SK-N-SH treated with all-trans-retinoic acid at 6 μM for 48 hours (cell line): ENCODE measurements around the gene MMP8.

Experiments used
- ATAC-seq: fragments of 200-7000 bp; cut with Tn5 transposase; 3 replicates; pipeline ENCODE4 v1.9.1; 2020; ENCODE audit warnings: mild to moderate bottlenecking, moderate library complexity
- BACH2 ChIP-seq: fragments of 250-450 bp; sonication (Bioruptor Pico); IDR thresholded peaks from 2 replicates; pipeline ENCODE4 v1.9.0; 2021; ENCODE audit warnings: mild to moderate bottlenecking, borderline replicate concordance
- CSDC2 ChIP-seq: fragments of 250-450 bp; sonication (Bioruptor Pico); IDR thresholded peaks from 2 replicates; pipeline ENCODE4 v1.5.0; 2020; ENCODE audit warnings: mild to moderate bottlenecking, moderate library complexity
- ESRRG ChIP-seq: fragments of 250-450 bp; sonication (Bioruptor Pico); IDR thresholded peaks from 2 replicates; pipeline ENCODE4 v1.6.1; 2021; ENCODE audit warnings: mild to moderate bottlenecking
- GLIS3 ChIP-seq: fragments of 250-450 bp; sonication (Bioruptor Pico); IDR thresholded peaks from 2 replicates; pipeline ENCODE4 v1.5.0; 2020; ENCODE audit warnings: mild to moderate bottlenecking, moderate library complexity
- ISL1 ChIP-seq: fragments of 250-450 bp; sonication (Bioruptor Pico); IDR thresholded peaks from 2 replicates; pipeline ENCODE4 v2.1.2; 2022; ENCODE audit warnings: mild to moderate bottlenecking, moderate library complexity
- OSR1 ChIP-seq: fragments of 250-450 bp; sonication (Bioruptor Pico); IDR thresholded peaks from 2 replicates; pipeline ENCODE4 v1.8.0; 2022; ENCODE audit warnings: moderate library complexity, mild to moderate bottlenecking, inconsistent platforms
- PPARA ChIP-seq: fragments of 250-450 bp; sonication (Bioruptor Pico); IDR thresholded peaks from 2 replicates; pipeline ENCODE4 v1.5.0; 2020; ENCODE audit warnings: mild to moderate bottlenecking, borderline replicate concordance
- RARB ChIP-seq: fragments of 250-450 bp; sonication (Bioruptor Pico); IDR thresholded peaks from 2 replicates; pipeline ENCODE4 v1.8.0; 2021; ENCODE audit warnings: mild to moderate bottlenecking, moderate library complexity
- SNAI2 ChIP-seq: fragments of 250-450 bp; sonication (Bioruptor Pico); IDR thresholded peaks from 2 replicates; pipeline ENCODE4 v1.5.0; 2020; ENCODE audit warnings: mild to moderate bottlenecking, moderate library complexity
- TCF4 ChIP-seq: fragments of 250-450 bp; sonication (Bioruptor Pico); IDR thresholded peaks from 2 replicates; pipeline ENCODE4 v1.8.0; 2021; ENCODE audit warnings: mild to moderate bottlenecking, moderate library complexity, borderline replicate concordance
- TOX ChIP-seq: fragments of 250-450 bp; sonication (Bioruptor Pico); IDR thresholded peaks from 2 replicates; pipeline ENCODE4 v1.8.0; 2021; ENCODE audit warnings: mild to moderate bottlenecking, moderate library complexity, borderline replicate concordance
- ZC3H10 ChIP-seq: fragments of 250-450 bp; sonication (Bioruptor Pico); IDR thresholded peaks from 2 replicates; pipeline ENCODE4 v1.5.1; 2021; ENCODE audit warnings: mild to moderate bottlenecking, moderate library complexity
- ZFP3 ChIP-seq: fragments of 250-450 bp; sonication (Bioruptor Pico); IDR thresholded peaks from 2 replicates; pipeline ENCODE4 v1.5.0; 2020; ENCODE audit warnings: mild to moderate bottlenecking, moderate library complexity
- ZFP30 ChIP-seq: fragments of 450-650 bp; formaldehyde crosslinking; IDR thresholded peaks from 2 replicates; pipeline ENCODE4 v1.5.0; 2022; ENCODE audit warnings: mild to moderate bottlenecking, moderate library complexity
- ZNF565 ChIP-seq: fragments of 450-650 bp; formaldehyde crosslinking; conservative IDR thresholded peaks from 2 replicates; pipeline ENCODE4 v1.5.0; 2020; ENCODE audit warnings: low read depth, mild to moderate bottlenecking, moderate library complexity
- ZNF70 ChIP-seq: fragments of 450-650 bp; formaldehyde crosslinking; IDR thresholded peaks from 2 replicates; pipeline ENCODE4 v1.5.0; 2020; ENCODE audit warnings: mild to moderate bottlenecking, moderate library complexity
- ZNF8 ChIP-seq: fragments of 450-650 bp; formaldehyde crosslinking; IDR thresholded peaks from 2 replicates; pipeline ENCODE4 v1.5.0; 2020; ENCODE audit warnings: mild to moderate bottlenecking, moderate library complexity
- TF ChIP-seq, protein P1 (sequence below): fragments of 250-450 bp; sonication (Bioruptor Pico); IDR thresholded peaks from 2 replicates; pipeline ENCODE4 v1.8.0; 2021; ENCODE audit warnings: low read depth, mild to moderate bottlenecking, moderate library complexity, borderline replicate concordance
- TF ChIP-seq, protein P2 (sequence below): fragments of 250-450 bp; sonication (Bioruptor Pico); IDR thresholded peaks from 2 replicates; pipeline ENCODE4 v1.5.0; 2020; ENCODE audit warnings: mild to moderate bottlenecking, moderate library complexity
- TF ChIP-seq, protein P3 (sequence below): fragments of 250-450 bp; sonication (Bioruptor Pico); IDR thresholded peaks from 2 replicates; pipeline ENCODE4 v1.5.1; 2020; ENCODE audit warnings: low read depth, mild to moderate bottlenecking, moderate library complexity
- TF ChIP-seq, protein P4 (sequence below): fragments of 250-450 bp; sonication (Bioruptor Pico); IDR thresholded peaks from 2 replicates; pipeline ENCODE4 v1.8.0; 2020; ENCODE audit warnings: mild to moderate bottlenecking, moderate library complexity, borderline replicate concordance
- TF ChIP-seq, protein P5 (sequence below): fragments of 250-450 bp; sonication (Bioruptor Pico); IDR thresholded peaks from 2 replicates; pipeline ENCODE4 v1.5.1; 2021; ENCODE audit warnings: mild to moderate bottlenecking, moderate library complexity

Gene MMP8

DNA sequence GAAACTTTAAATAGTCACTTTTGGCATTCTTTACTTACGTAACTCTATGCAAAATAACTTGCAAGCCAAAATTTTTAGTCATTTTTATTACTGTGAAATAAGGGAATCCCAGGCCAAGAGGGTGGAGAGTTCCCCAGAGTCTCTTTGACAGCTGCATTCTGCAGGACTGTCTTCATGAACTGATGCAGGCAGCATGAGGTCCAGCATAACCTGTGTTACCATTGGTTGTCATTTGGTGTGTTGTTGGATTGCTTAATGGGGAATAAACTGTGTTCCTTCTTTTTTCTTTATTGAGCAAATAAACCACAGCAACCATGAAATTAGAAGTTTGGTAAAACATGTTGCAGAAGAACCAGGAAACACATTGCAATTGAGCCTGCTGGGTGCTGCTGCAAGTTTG is 43.8 kb downstream of the MMP8 start:
- no peak for ATAC-seq
- TF ChIP-seq ISL1 (CRISPR knock-in tag): no peak
- TF ChIP-seq BACH2: no peak
- no peak for TF ChIP-seq TCF4 (CRISPR knock-in tag)
- no peak for TF ChIP-seq ESRRG
- TF ChIP-seq, protein P1, sequence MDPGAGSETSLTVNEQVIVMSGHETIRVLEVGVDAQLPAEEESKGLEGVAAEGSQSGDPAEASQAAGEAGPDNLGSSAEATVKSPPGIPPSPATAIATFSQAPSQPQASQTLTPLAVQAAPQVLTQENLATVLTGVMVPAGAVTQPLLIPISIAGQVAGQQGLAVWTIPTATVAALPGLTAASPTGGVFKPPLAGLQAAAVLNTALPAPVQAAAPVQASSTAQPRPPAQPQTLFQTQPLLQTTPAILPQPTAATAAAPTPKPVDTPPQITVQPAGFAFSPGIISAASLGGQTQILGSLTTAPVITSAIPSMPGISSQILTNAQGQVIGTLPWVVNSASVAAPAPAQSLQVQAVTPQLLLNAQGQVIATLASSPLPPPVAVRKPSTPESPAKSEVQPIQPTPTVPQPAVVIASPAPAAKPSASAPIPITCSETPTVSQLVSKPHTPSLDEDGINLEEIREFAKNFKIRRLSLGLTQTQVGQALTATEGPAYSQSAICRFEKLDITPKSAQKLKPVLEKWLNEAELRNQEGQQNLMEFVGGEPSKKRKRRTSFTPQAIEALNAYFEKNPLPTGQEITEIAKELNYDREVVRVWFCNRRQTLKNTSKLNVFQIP (CRISPR knock-in tag): no peak
- TF ChIP-seq RARB (CRISPR knock-in tag): no peak
- TF ChIP-seq ZNF70 (CRISPR knock-in tag): no peak
- no peak for TF ChIP-seq ZFP30 (CRISPR knock-in tag)
- no peak for TF ChIP-seq ZC3H10 (CRISPR knock-in tag)
- TF ChIP-seq GLIS3 (CRISPR knock-in tag): no peak
- TF ChIP-seq ZFP3 (CRISPR knock-in tag): no peak
- TF ChIP-seq, protein P2, sequence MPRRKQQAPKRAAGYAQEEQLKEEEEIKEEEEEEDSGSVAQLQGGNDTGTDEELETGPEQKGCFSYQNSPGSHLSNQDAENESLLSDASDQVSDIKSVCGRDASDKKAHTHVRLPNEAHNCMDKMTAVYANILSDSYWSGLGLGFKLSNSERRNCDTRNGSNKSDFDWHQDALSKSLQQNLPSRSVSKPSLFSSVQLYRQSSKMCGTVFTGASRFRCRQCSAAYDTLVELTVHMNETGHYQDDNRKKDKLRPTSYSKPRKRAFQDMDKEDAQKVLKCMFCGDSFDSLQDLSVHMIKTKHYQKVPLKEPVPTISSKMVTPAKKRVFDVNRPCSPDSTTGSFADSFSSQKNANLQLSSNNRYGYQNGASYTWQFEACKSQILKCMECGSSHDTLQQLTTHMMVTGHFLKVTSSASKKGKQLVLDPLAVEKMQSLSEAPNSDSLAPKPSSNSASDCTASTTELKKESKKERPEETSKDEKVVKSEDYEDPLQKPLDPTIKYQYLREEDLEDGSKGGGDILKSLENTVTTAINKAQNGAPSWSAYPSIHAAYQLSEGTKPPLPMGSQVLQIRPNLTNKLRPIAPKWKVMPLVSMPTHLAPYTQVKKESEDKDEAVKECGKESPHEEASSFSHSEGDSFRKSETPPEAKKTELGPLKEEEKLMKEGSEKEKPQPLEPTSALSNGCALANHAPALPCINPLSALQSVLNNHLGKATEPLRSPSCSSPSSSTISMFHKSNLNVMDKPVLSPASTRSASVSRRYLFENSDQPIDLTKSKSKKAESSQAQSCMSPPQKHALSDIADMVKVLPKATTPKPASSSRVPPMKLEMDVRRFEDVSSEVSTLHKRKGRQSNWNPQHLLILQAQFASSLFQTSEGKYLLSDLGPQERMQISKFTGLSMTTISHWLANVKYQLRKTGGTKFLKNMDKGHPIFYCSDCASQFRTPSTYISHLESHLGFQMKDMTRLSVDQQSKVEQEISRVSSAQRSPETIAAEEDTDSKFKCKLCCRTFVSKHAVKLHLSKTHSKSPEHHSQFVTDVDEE (CRISPR knock-in tag): no peak
- TF ChIP-seq, all 23 proteins: peak for 0

DNA sequence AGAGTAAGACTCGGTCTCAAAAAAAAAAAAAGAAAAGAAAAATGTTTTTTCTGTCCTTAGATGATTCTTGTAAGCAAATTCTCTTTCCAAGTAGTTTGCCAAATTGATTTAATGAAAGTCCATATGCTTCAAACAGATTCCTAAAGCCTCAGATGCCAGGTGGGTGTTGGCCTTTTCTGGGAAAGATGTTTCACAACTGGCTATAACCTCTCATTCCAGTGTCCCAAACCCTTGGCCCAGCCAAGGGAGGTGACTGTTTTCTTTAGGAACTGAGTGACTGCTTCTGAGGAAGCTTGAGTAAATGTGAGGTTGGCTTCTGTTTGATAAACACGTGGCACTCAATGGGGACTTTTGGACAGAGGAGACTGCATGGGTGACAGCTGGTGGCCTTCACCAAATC is 46.7 kb downstream of the MMP8 start:
- no peak for TF ChIP-seq ZFP3 (CRISPR knock-in tag)
- no peak for ATAC-seq

DNA sequence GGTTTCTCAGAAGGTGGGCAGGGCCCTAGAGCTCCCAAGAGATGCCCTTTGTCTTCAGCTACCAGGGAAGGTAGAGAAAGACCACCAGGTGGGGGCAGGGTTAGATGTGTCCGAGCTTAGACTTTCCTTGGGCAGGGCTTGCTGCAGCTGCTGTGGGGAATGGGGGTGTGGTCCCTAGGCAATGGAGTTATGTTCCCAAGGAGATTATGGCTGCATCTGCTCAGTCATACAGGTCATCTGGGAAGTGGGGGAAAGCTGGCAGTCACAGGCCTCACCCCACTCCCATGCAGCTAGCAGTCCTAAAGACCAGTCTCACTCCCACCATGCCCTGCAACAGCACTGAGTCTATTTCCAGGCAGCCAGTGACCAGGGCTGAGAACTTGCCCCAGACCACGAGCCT is 48.7 kb downstream of the MMP8 start:
- TF ChIP-seq CSDC2 (CRISPR knock-in tag) (no peak), ZNF565 (CRISPR knock-in tag) (no peak), PPARA (CRISPR knock-in tag) (no peak), RARB (CRISPR knock-in tag) (no peak), ZFP3 (CRISPR knock-in tag) (no peak), ZFP30 (CRISPR knock-in tag) (no peak), ZC3H10 (CRISPR knock-in tag) (no peak), TCF4 (CRISPR knock-in tag) (no peak), ISL1 (CRISPR knock-in tag) (no peak), SNAI2 (no peak), OSR1 (no peak), TOX (no peak), ZNF70 (CRISPR knock-in tag) (no peak), GLIS3 (CRISPR knock-in tag) (no peak), ZNF8 (CRISPR knock-in tag) (no peak)
- TF ChIP-seq, protein P1 (CRISPR knock-in tag): no peak
- TF ChIP-seq, protein P3, sequence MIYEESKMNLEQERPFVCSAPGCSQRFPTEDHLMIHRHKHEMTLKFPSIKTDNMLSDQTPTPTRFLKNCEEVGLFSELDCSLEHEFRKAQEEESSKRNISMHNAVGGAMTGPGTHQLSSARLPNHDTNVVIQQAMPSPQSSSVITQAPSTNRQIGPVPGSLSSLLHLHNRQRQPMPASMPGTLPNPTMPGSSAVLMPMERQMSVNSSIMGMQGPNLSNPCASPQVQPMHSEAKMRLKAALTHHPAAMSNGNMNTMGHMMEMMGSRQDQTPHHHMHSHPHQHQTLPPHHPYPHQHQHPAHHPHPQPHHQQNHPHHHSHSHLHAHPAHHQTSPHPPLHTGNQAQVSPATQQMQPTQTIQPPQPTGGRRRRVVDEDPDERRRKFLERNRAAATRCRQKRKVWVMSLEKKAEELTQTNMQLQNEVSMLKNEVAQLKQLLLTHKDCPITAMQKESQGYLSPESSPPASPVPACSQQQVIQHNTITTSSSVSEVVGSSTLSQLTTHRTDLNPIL: no peak
- TF ChIP-seq, protein P4, sequence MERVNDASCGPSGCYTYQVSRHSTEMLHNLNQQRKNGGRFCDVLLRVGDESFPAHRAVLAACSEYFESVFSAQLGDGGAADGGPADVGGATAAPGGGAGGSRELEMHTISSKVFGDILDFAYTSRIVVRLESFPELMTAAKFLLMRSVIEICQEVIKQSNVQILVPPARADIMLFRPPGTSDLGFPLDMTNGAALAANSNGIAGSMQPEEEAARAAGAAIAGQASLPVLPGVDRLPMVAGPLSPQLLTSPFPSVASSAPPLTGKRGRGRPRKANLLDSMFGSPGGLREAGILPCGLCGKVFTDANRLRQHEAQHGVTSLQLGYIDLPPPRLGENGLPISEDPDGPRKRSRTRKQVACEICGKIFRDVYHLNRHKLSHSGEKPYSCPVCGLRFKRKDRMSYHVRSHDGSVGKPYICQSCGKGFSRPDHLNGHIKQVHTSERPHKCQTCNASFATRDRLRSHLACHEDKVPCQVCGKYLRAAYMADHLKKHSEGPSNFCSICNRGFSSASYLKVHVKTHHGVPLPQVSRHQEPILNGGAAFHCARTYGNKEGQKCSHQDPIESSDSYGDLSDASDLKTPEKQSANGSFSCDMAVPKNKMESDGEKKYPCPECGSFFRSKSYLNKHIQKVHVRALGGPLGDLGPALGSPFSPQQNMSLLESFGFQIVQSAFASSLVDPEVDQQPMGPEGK: no peak
- TF ChIP-seq, protein P2 (CRISPR knock-in tag): no peak
- TF ChIP-seq, protein P5, sequence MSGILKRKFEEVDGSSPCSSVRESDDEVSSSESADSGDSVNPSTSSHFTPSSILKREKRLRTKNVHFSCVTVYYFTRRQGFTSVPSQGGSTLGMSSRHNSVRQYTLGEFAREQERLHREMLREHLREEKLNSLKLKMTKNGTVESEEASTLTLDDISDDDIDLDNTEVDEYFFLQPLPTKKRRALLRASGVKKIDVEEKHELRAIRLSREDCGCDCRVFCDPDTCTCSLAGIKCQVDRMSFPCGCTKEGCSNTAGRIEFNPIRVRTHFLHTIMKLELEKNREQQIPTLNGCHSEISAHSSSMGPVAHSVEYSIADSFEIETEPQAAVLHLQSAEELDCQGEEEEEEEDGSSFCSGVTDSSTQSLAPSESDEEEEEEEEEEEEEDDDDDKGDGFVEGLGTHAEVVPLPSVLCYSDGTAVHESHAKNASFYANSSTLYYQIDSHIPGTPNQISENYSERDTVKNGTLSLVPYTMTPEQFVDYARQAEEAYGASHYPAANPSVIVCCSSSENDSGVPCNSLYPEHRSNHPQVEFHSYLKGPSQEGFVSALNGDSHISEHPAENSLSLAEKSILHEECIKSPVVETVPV (CRISPR knock-in tag): no peak
- no peak for ATAC-seq
